22Rv1 (cell line): Measurements from ENCODE around the gene UCP2.

Experiments used
- H3K27ac ChIP-seq: fragments of 450-650 bp; 2 replicates; pipeline ENCODE4 v1.5.1; 2017
- ZFX ChIP-seq: fragments of 450-650 bp; IDR thresholded peaks from 2 replicates; pipeline ENCODE4 v1.6.1; 2017; ENCODE audit warnings: antibody characterized with exemption, borderline replicate concordance
- TF ChIP-seq, protein P1 (sequence below): fragments of 450-650 bp; IDR thresholded peaks from 2 replicates; pipeline ENCODE4 v1.5.1; 2017; ENCODE audit warnings: mild to moderate bottlenecking

Gene UCP2

DNA sequence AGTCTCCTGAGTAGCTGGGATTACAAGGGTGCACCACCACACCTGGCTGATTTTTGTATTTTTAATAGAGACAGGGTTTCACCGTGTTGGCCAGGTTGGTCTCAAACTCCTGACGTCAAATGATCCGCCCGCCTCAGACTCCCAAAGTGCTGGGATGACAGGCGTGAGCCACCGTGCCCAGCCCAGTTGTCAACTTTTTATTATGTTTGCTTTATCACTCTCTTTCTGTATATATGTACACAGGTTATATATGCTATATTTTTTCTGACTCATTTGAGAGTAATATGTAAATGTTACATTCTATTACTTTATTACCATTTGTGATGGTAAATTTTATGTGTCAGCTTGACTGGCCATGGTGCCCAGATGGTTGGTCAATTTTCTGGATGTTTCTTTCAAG lies 50.7 kb downstream of the UCP2 start:
- TF ChIP-seq, protein P1, sequence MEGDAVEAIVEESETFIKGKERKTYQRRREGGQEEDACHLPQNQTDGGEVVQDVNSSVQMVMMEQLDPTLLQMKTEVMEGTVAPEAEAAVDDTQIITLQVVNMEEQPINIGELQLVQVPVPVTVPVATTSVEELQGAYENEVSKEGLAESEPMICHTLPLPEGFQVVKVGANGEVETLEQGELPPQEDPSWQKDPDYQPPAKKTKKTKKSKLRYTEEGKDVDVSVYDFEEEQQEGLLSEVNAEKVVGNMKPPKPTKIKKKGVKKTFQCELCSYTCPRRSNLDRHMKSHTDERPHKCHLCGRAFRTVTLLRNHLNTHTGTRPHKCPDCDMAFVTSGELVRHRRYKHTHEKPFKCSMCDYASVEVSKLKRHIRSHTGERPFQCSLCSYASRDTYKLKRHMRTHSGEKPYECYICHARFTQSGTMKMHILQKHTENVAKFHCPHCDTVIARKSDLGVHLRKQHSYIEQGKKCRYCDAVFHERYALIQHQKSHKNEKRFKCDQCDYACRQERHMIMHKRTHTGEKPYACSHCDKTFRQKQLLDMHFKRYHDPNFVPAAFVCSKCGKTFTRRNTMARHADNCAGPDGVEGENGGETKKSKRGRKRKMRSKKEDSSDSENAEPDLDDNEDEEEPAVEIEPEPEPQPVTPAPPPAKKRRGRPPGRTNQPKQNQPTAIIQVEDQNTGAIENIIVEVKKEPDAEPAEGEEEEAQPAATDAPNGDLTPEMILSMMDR: no peak
- no peak for TF ChIP-seq ZFX
- no peak overlapping the region for H3K27ac ChIP-seq

DNA sequence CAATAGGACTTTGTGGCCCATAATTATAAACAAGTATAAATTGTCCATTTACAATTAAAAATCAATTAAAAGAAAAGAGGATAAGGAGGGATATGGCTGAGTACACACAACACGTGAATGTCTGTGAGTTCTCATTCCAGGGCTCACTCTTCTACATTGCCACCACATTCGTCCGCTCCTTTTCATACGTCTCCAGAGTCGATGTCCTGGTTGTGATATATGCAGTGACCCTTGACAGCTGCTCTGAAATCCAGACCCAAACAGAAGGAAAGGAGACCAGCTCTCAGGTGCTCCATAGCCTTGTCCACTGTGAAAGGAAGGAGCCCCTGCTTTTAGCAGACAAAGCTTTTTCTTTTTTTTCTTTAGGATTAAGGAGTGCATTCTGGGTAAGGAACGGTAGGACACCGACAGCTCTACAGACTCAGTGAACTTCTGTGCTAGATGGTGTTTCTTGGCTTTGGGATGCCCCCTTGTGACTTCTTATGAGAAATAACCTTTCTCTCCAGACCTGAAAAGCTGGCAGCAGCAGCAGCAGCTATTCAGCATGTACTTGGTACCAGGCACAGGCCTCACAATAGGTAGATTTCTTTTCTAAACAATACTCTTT lies 51.5 kb downstream of the UCP2 start:
- no peak overlapping the region for H3K27ac ChIP-seq
- TF ChIP-seq ZFX: no peak
- TF ChIP-seq, protein P1: peak; percentile 56

DNA sequence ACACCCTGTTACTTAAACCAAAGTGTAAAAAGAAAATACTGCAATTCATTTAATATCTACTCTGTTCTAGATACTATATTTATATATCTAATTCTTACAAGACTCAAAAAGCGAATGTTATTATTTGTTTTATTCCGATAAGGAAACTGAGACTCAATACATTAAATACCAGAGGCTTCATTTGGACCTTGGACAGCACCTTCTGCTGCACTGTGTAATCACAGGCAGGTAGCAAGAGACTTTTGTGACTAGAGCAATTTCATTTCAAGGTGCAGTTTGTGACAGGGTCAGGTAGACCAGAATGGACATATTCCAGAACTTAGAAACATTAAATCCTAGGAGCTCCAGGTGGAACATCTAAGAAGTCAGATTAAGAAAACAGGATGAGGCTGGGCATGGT lies 53.3 kb downstream of the UCP2 start:
- H3K27ac ChIP-seq: no peak overlapping the region
- no peak for TF ChIP-seq ZFX
- TF ChIP-seq, protein P1: no peak
